A204.1 (cell line): ENCODE data around the gene AGAP6.
"Not testable (repeated sequence)": the region's sequence is repeated elsewhere in the genome, so short reads cannot be mapped to it uniquely, and the experiment has no call there.

Experiments used
- FAIRE-seq: peaks from 2 replicates; lab custom pipeline; 2012; peaks lifted over from hg19 to GRCh38; lab: Jason Lieb, UNC

The AGAP6 gene

GRCh38 chr10:50025627-50026026 lies 37.4 kb downstream of the AGAP6 start:
- FAIRE-seq: no peak

- no peak for FAIRE-seq
Observed at GRCh38 chr10:50027195-50027594, 39.0 kb downstream of the AGAP6 start.

GRCh38 chr10:50033481-50033880 lies 45.3 kb downstream of the AGAP6 start:
- FAIRE-seq: no peak

- not testable (repeated sequence) for FAIRE-seq
Observed at GRCh38 chr10:50035337-50035736, 47.1 kb downstream of the AGAP6 start.

- no peak for FAIRE-seq
Observed at GRCh38 chr10:50044941-50045664, 56.9 kb downstream of the AGAP6 start.

- not testable (repeated sequence) for FAIRE-seq
Observed at GRCh38 chr10:50046457-50046856, 58.3 kb downstream of the AGAP6 start.

GRCh38 chr10:50047594-50047993 lies 59.4 kb downstream of the AGAP6 start:
- not testable (repeated sequence) for FAIRE-seq

GRCh38 chr10:50051995-50052660 lies 63.9 kb downstream of the AGAP6 start:
- not testable (repeated sequence) for FAIRE-seq

GRCh38 chr10:50052778-50053376 lies 64.7 kb downstream of the AGAP6 start:
- not testable (repeated sequence) for FAIRE-seq

GRCh38 chr10:50055494-50056292 lies 67.5 kb downstream of the AGAP6 start:
- not testable (repeated sequence) for FAIRE-seq

GRCh38 chr10:50056654-50057053 lies 68.4 kb downstream of the AGAP6 start:
- FAIRE-seq: not testable (repeated sequence)

- FAIRE-seq: not testable (repeated sequence)
Observed at GRCh38 chr10:50058727-50059126, 70.5 kb downstream of the AGAP6 start.

- FAIRE-seq: not testable (repeated sequence)
Observed at GRCh38 chr10:50059946-50060345, 71.7 kb downstream of the AGAP6 start.
